ENCODE measurements around the gene DPH6. TPM values are rescaled to one million over a fixed set of nuclear protein-coding genes. Genes with fewer than 3 reads are reported as not detected.

The DPH6 gene
- total RNA-seq, 2 experiments from 2014 or later: 7.0 to 8.0 TPM

DNA sequence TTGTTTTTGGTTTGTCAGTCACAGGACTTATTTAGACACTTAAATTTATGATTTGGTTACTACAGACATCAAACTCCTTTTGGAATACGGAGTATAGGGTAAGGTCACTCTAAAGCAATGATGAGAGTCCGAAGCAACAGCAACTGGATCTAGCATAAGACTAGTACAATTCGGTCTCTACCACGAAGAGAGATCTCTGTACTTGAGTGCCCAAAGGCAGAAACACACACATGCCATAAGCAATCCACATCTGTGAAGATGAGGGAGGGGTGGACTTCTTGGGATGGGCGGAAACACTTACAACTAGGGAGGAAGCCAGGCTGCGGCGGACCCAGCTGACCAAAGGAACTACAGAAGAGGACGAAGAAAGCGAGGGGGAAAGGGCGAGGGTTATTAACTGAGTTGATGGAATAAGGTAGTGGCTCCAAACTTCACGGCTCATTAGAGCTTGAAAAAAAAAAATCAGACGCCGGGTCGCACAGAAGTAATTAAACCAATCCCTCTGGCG, 595 bp downstream of the DPH6 start:
- ChIA-PET POLR2A (interaction anchor here (1.1 to 1.6 kb wide), 3 partner anchors 7 to 1034 kb away, joined by 4 to 7 read pairs (median 6); partner anchors contain the start of genes AQR and CDIN1), CTCF (interaction anchor here (1.1 kb wide), 1 partner anchor 27 kb away, joined by 3 read pairs; no protein-coding TSS in a partner anchor)
- H3K36me3 ChIP-seq (ENCODE audit: insufficient read depth, low read length): no peaks in the 10 kb centered on the region
- peak overlapping the region; percentile 78 for H3K4me3 ChIP-seq (ENCODE audit: low read length)
- peak; percentile 10 for ATAC-seq (ENCODE audit: poor library complexity)
- peak in 3 of 14 experiments; percentile 0 to 4 (median 3) for DNase-seq
- Mint-ChIP-seq H3K27me3 (no peaks in the 10 kb centered on the region), H3K27ac (peak overlapping the region; percentile 96), H3K9me3 (no peaks in the 10 kb centered on the region), H3K36me3 (ENCODE audit: low read depth) (peaks cover 7% of the 10 kb centered on the region), H3K4me1 (ENCODE audit: low read depth) (peaks cover 32% of the 10 kb centered on the region), H3K4me3 (peak overlapping the region; percentile 93)
- no peaks in the 10 kb centered on the region for H3K27me3 ChIP-seq (ENCODE audit: control insufficient read depth in 1 of 2, insufficient read depth in 2 of 2, low read length in 2 of 2)
- intact Hi-C loops (cut with DNase I, micrococcal nuclease): loop anchor here (5.0 to 10.0 kb wide), 3 partner anchors 558 to 1032 kb away; partner anchors contain the start of genes CDIN1 (in 2 of the 2) and ZNF770 (in 1 of the 2)
- TF ChIP-seq, protein P1, sequence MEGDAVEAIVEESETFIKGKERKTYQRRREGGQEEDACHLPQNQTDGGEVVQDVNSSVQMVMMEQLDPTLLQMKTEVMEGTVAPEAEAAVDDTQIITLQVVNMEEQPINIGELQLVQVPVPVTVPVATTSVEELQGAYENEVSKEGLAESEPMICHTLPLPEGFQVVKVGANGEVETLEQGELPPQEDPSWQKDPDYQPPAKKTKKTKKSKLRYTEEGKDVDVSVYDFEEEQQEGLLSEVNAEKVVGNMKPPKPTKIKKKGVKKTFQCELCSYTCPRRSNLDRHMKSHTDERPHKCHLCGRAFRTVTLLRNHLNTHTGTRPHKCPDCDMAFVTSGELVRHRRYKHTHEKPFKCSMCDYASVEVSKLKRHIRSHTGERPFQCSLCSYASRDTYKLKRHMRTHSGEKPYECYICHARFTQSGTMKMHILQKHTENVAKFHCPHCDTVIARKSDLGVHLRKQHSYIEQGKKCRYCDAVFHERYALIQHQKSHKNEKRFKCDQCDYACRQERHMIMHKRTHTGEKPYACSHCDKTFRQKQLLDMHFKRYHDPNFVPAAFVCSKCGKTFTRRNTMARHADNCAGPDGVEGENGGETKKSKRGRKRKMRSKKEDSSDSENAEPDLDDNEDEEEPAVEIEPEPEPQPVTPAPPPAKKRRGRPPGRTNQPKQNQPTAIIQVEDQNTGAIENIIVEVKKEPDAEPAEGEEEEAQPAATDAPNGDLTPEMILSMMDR (IDR thresholded peaks at IDR 0.05): no peak
- no peaks in the 10 kb centered on the region for H3K9me3 ChIP-seq (ENCODE audit: control insufficient read depth in 1 of 2, insufficient read depth in 1 of 2, low read length in 2 of 2)
- peak overlapping the region; percentile 79 to 94 for H3K27ac ChIP-seq (ENCODE audit: low read depth in 1 of 2, low read length in 2 of 2)
- H3K4me1 ChIP-seq (ENCODE audit: insufficient read depth, low read length): peaks cover 16% of the 10 kb centered on the region

DNA sequence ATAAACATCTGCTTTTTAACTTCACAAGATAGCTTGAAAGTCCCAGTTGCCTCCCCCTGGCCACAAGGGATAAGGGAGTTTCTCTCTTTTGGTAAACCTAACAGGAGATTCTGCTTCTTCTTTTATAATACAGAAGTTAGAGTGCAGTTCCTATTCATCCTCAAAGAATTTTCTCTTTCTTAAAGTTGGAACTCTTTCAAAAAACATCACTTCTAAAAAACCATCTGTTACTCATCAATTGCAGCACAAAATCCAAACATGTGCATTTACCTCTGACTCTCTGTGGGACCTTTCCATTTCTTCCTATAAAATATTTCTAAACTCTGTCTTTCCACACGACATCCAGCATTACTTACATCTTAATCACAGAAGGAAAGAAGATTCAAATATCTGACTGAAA, 5.1 kb downstream of the DPH6 start:
- H3K27ac ChIP-seq (ENCODE audit: low read depth in 1 of 2, low read length in 2 of 2): no peak overlapping the region
- H3K27me3 ChIP-seq (ENCODE audit: control insufficient read depth in 1 of 2, insufficient read depth in 2 of 2, low read length in 2 of 2): no peaks in the 10 kb centered on the region

DNA sequence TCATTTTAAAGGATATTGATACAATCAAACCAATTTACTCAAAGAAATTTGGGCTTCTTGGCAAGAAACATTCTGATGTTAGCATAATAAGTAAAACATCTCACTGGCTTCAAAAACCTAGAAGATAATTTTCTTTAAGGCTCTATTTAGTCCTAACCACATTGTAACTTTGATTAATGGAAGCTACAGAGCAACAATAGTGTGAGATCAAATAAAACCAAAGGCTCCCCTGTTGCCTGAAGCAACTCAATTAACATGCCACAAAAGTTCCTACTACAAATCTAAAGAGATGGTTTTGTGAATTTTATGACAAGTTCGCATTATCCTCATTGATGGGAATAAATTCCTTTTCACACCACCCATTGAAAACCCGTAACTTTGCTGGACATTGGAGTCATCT, 5.9 kb downstream of the DPH6 start:
- Mint-ChIP-seq H3K4me3 (no peak overlapping the region), H3K36me3 (ENCODE audit: low read depth) (peaks cover 22% of the 10 kb centered on the region), H3K27me3 (no peaks in the 10 kb centered on the region), H3K4me1 (ENCODE audit: low read depth) (peaks cover 19% of the 10 kb centered on the region), H3K9me3 (no peaks in the 10 kb centered on the region), H3K27ac (no peak overlapping the region)
- no peak overlapping the region for H3K27ac ChIP-seq (ENCODE audit: low read depth in 1 of 2, low read length in 2 of 2)
- no peaks in the 10 kb centered on the region for H3K9me3 ChIP-seq (ENCODE audit: control insufficient read depth in 1 of 2, insufficient read depth in 1 of 2, low read length in 2 of 2)
- DNase-seq (no peak), ATAC-seq (ENCODE audit: poor library complexity) (no peak)
- CTCF ChIA-PET: no interaction called here
- POLR2A ChIA-PET: no interaction called here
- no peak overlapping the region for H3K4me3 ChIP-seq (ENCODE audit: low read length)
- H3K4me1 ChIP-seq (ENCODE audit: insufficient read depth, low read length): no peaks in the 10 kb centered on the region
- intact Hi-C loops (cut with DNase I, micrococcal nuclease): loop anchor here in 1 of 2 experiments (10.0 kb wide), 1 partner anchor 1035 kb away; the partner anchor contains the start of gene CDIN1
- no peaks in the 10 kb centered on the region for H3K36me3 ChIP-seq (ENCODE audit: insufficient read depth, low read length)
- TF ChIP-seq, protein P1 (IDR thresholded peaks at IDR 0.05): no peak
- H3K27me3 ChIP-seq (ENCODE audit: control insufficient read depth in 1 of 2, insufficient read depth in 2 of 2, low read length in 2 of 2): no peaks in the 10 kb centered on the region

More for the DNA sequence above, 5.1 kb downstream of the DPH6 start:
- TF ChIP-seq, protein P1 (IDR thresholded peaks at IDR 0.05): no peak
- ATAC-seq (ENCODE audit: poor library complexity): no peak
- Mint-ChIP-seq H3K36me3 (ENCODE audit: low read depth) (peaks cover 22% of the 10 kb centered on the region), H3K27ac (no peak overlapping the region), H3K9me3 (no peaks in the 10 kb centered on the region), H3K4me1 (ENCODE audit: low read depth) (peaks cover 23% of the 10 kb centered on the region), H3K27me3 (no peaks in the 10 kb centered on the region), H3K4me3 (no peak overlapping the region)
- H3K36me3 ChIP-seq (ENCODE audit: insufficient read depth, low read length): no peaks in the 10 kb centered on the region
- no peaks in the 10 kb centered on the region for H3K9me3 ChIP-seq (ENCODE audit: control insufficient read depth in 1 of 2, insufficient read depth in 1 of 2, low read length in 2 of 2)
- H3K4me1 ChIP-seq (ENCODE audit: insufficient read depth, low read length): peaks cover 6% of the 10 kb centered on the region
- no peak overlapping the region for H3K4me3 ChIP-seq (ENCODE audit: low read length)
- ChIA-PET CTCF (no interaction called here), POLR2A (no interaction called here)
- intact Hi-C loops (cut with DNase I, micrococcal nuclease): loop anchor here in 1 of 2 experiments (10.0 kb wide), 1 partner anchor 1034 kb away; the partner anchor contains the start of gene CDIN1
- no peak for DNase-seq

All from CD4-positive, alpha-beta T cell (primary cell).